HG03095 (cell line): ENCODE measurements around the gene CCDC178.
"Not testable (repeated sequence)": the region's sequence is repeated elsewhere in the genome, so short reads cannot be mapped to it uniquely, and the experiment has no call there.

ENCODE experiments used
- ATAC-seq: cut with Tn5 transposase; IDR thresholded peaks from one replicate; pipeline ENCODE4 v1.9.1; 2021; ENCODE audit warnings: moderate library complexity; ENCODE audit not compliant: unreplicated experiment

CCDC178 gene

DNA sequence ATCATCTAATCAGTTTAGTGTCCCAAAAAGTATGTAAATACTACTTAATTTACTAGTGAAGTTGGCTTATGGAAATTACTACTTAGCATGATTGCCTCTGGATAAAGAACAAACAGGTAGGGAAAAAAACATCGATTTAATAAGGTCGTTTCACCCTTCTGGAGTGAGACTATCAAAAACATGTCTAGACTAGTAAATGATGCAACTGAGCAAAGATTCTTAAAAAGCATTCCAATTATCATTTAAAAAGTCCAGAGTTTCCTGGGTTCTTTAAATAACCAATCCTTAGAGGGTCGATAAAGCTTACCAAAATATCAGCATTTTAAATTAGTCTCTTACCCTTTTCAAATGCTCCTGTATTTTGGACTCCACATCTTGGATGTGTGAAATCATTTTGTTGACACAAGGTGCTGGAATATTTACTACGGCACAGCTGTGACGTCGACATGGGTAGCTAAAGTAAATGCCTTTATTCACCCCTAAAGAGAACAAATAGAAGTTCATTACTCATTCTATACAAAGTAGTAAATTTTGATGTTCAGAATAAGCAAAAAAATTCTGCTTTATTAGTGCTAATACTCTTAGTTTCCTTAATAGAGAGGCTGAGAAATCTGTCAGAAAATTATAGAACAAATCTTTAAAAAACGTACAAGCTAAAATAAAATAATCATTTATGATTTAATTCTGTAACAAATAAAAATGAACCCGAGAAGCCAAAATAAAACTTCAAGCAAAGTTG, 70.6 kb downstream of the CCDC178 start:
- no peak for ATAC-seq

DNA sequence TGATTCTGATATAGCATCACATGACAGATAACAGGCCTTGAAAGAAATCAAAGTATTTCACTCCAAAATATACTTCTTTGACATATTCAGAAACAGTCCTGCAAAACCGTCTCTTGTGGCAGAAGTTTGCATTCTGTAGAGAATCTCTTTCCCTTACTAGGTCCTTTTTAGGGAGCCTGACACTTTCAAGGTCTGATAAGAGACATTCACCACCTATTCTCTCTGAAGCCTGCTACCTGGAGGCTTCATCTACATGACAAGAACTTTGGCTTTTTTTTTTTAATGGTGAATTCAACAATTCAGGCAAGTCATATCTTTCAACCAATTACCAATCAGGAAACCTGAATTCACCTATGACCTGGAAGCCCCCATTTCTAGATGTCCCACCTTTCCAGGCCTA, 83.8 kb downstream of the CCDC178 start:
- ATAC-seq = no peak

DNA sequence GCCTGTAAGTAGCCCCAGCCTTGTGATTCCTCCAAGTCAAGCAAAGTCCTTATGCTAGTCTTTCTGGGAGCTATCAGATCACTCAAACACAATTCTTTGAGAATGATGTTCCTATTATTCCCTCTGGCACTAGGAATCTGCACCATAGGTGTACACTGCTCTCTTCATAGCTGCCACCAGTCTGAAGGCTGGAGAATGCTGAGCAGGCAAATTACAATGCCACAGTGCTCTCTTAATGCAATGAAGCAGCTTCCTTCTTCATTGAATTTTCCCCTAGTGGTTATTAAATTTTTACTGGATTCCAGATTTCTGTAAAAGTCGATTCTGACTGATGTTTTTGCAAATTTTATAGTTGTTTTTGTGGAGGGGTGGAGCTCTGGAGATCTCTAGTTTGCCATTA, 84.8 kb downstream of the CCDC178 start:
- ATAC-seq = no peak

DNA sequence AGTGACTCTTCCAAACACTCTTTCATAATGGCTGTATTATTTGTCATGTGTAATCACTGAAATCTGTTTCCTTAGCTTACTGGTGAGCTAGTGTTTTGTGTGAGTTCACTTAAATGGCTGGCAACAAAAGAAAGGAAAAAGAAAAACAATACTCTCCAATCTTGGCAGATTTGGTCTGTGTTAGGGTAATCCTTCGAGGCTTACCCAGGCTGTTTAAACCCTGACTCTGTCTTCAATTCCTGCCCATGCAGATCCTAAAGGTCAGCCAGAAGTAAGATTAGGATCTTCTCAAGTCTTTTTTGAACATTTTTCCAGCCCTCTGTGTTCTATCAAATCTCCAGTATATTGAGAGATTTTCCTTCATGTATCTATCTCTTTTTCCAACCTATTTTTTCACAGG, 85.3 kb downstream of the CCDC178 start:
- ATAC-seq = no peak

DNA sequence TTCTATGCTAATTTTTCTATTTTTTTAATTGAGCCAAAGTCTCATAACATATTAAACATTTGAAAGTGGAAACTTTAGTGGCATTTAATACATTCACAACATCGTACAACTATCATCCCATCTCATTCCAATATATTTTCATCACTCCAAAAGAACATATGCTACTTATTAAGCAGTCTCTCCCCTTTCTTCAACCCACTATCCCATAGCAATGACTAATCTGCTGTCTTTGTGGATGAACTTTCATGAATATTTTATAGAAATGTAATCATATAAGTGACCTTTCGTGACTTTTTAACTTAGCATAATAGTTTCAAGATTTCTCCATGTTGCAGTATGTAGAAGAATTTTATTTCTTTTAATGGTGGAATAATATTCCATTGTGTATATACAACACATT, 90.3 kb downstream of the CCDC178 start:
- no peak for ATAC-seq

DNA sequence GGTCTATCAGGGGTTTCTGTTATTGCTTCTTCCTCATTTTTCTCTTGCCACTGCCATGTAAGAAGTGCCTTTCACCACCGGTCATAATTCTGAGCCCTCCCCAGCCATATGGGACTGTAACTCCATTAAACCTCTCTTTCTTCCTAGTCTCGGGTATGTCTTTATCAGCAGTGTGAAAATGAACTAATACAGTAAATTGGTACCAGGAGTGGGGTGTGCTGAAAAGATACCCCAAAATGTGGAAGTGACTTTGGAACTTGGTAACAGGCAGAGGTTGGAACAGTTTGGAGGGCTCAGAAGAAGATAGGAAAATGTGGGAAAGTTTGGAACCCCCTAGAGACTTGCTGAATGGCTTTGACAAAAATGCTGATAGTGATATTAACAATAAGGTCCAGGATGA, 100.8 kb downstream of the CCDC178 start:
- ATAC-seq = not testable (repeated sequence)

DNA sequence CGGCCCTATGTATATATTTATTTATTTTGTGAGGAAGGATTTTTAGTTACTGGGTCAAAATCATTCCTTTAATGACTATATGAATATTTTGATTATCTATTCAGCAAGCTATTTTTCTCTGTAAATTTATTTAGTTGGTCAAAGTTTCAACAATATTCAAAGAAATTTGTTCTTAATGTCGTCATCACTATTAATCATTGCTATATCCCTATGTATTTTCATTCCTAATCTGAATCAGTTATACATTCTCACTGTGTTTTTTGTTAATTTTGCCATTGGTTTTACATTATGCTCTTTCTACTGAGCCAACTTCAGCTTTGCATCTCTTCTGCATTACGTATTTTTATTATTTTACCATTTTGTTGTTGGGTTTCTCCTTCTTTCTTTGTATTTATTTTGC, 105.7 kb downstream of the CCDC178 start:
- no peak for ATAC-seq

- ATAC-seq = no peak
Measured at GRCh38 chr18:33330711-33331110, 109.8 kb downstream of the CCDC178 start.

- ATAC-seq = no peak
Measured at GRCh38 chr18:33326975-33327374, 113.5 kb downstream of the CCDC178 start.

GRCh38 chr18:33317640-33318039, 122.9 kb downstream of the CCDC178 start:
- no peak for ATAC-seq

GRCh38 chr18:33316146-33316587, 124.4 kb downstream of the CCDC178 start:
- ATAC-seq = no peak

DNA sequence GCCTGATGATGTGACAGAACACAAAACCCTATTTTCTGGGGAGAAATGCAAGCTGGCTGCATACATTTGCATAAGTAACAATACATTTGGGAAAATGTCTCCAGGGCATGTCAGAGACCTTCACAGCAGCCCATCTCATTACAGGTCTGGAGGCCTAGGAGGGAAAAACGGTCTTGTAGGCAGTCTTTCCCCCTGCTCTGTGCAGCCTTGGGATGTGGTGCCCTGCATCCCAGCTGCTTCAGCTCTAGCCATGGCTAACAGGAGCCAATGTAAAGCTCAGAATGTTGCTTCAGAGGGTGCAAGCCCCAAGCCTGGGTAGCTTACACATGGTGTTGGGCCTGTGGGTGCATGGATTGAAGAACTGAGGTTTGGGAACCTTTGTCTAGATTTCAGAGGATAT, 133.0 kb downstream of the CCDC178 start:
- ATAC-seq = no peak

DNA sequence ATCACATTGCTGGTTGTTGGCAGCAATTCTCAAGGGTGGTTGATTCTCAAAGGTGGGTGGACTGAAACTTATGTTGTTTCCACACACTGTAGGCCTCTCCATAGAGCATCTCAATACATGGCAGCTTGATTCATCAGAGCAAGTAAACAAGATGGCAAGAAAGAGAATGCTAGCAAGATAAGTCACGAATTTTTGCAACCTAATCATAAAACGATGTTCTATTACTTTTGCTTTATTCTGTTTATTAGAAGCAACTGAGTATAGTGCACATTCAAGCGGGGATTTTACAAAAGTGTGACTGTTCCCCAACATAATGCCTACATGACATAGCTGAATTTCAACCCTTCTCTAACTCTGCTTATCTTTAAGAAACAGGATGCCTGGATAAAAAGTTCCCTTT, 136.2 kb downstream of the CCDC178 start:
- ATAC-seq = no peak

GRCh38 chr18:33291539-33291938, 149.0 kb downstream of the CCDC178 start:
- ATAC-seq = no peak

DNA sequence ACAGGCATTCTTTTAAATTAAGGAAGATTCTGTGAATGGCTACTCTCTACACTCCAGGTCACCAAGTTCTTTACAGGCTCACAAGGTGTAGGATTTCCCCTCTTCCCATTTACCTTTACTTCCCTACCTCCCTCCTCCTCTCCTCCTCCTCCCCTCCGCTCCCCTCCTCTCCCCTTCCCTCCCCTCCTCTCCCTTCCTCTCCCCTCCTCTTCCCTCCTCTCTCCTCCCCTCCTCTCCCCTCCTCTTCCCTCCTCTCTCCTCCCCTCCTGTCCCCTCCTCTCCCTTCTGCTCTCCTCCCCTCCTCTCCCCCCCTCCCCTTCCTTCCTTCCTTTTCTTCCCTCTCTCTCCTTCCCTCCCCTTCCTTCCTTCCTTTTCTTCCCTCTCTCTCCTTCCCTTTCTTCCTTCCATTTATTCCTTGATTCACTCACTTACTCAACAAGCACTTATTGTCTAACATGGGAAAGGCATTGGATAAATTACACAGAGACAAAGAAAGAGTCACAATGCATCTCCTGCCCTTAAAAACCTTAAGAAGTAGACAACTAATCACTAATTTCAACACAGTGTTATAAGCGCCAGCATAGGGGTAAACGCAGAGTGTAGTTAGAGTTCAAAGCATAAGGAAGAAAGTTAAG, 152.3 kb downstream of the CCDC178 start:
- ATAC-seq = no peak

DNA sequence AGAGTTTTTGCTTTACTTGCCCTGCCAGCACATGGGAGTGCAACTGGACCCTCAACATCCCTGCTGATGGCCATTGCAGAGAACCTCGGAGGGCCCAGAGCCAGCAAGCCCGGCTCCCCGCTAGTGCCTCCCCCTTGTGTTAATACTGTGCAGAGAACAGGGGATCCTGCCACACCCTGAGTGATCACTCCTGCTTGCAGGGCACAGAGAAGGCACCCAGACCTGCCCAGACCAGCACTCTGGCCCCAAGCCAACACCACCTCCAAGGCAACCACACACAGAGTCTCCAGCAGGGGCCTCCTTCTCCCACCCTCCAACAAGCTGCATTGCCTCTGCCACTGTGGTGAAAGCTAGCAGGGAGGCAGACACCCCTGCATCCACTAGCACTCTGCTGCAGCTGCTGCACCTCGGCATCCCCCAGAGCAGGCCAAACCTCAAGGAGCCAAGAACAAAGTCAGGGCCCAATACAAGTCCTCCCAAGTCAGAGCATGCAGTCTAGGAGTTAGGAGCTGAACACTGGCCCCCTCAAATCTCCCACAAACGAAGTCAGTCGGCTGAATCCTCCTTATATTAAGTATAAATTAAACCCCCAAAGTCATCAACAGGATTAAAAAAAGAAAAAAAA, 157.7 kb downstream of the CCDC178 start:
- ATAC-seq = no peak

- ATAC-seq = no peak
Measured at GRCh38 chr18:33282142-33282541, 158.4 kb downstream of the CCDC178 start.

GRCh38 chr18:33277431-33277830, 163.1 kb downstream of the CCDC178 start:
- no peak for ATAC-seq

- ATAC-seq = no peak
Measured at GRCh38 chr18:33275843-33276242, 164.7 kb downstream of the CCDC178 start.

- no peak for ATAC-seq
Measured at GRCh38 chr18:33270297-33270696, 170.2 kb downstream of the CCDC178 start.

DNA sequence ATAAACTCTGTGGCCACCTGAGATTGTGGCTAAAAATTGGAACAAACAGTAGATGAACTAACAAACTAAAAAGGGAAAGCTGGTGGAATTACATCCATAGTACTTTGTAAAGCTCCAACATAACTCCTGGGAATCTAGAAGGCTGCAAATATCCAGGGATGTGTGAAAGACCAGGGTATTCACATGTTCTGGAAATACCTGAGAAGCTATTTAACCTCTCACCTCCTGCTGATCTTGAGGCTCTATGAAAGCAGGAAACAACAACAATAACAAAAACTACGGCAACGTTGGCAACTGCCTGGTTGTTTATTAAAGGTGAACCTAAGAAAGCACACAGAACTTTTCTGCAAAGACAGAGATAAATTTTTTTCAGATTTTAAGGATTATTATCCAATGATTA, 171.3 kb downstream of the CCDC178 start:
- ATAC-seq = no peak

DNA sequence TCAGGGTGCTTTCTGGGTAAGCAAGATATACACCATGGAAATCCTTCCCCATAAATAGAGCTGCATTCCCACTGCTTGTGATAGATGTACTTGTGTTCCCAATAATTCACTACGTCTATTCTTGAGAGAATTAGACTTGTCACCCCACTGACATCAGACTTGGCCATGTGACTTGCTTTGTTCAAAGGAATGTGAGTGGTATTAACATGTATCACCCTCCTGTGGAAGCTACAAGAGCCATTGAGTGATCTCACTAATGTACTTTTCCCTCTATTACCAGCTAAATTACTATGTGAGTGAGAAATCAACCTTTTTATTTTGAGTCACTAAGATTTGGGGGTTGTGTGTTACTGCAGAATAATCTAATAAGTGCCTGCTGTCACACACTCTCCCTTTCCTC, 176.0 kb downstream of the CCDC178 start:
- ATAC-seq = no peak
